ENCODE data around the gene FCSK.
A peak's percentile ranks its signal among the peaks of the same experiment; 100 is the strongest.

FCSK gene

DNA sequence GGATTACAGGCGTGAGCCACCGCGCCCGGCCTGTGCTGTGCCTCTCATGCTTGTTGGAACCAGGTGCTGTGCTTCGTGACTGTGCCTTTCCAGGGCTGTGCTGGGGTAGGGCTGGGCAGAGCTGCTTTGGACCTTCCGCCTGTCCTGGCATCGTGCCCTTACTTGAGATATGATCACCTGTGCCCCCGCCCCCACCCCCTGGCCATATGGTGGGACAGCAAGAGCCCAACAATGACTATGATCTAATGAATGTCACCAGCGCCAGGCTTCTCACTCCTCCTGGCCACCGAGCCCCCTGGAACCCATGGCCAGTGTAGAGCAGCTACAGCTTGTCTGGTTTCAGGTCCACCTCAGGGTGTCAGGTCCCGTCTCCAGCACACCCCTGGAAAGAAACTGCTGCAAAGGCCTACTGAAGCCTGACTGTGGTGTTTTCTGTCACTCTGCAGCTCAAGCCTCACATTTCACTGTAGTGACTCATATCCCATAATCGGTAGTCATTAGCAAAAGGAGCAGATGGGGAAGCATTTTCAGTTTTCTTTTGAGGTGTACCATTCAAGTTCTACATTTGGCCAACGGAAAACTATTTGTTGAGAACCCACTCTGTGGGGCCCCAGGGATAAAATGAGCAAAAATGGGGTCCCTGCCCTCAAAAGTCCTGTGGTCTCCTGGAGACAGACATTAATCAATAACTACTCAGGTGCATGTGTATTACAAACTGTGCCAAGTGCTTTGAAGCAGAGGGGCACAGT lies 22.1 kb downstream of the FCSK start:
- TF ChIP-seq CEBPB (IDR thresholded peaks at IDR 0.05) (no peak), CREB1 (IDR thresholded peaks at IDR 0.05; ENCODE audit: low read depth) (no peak), NFIC (IDR thresholded peaks at IDR 0.05) (peak; percentile 76), TEAD4 (IDR thresholded peaks at IDR 0.05) (peak; percentile 87), FOXM1 (IDR thresholded peaks at IDR 0.05; ENCODE audit: borderline replicate concordance, low read depth) (no peak; the same call in 1 of the 2 replicates), YY1 (IDR thresholded peaks at IDR 0.05; ENCODE audit: low read depth) (no peak), ZBTB7A (IDR thresholded peaks at IDR 0.05; ENCODE audit: low read depth) (no peak; the same call in none of the 2 replicates), TCF12 (IDR thresholded peaks at IDR 0.05; ENCODE audit: low read depth) (peak; percentile 67; the same call in 1 of the 2 replicates), EGR1 (IDR thresholded peaks at IDR 0.05) (no peak), TAF1 (IDR thresholded peaks at IDR 0.05; ENCODE audit: low read depth) (no peak), EP300 (IDR thresholded peaks at IDR 0.05; ENCODE audit: borderline replicate concordance) (no peak; the same call in 1 of the 2 replicates), RAD21 (IDR thresholded peaks at IDR 0.05; ENCODE audit: low read depth) (peak; percentile 10; the same call in 1 of the 2 replicates)
- TF ChIP-seq, protein P1, sequence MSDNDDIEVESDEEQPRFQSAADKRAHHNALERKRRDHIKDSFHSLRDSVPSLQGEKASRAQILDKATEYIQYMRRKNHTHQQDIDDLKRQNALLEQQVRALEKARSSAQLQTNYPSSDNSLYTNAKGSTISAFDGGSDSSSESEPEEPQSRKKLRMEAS (IDR thresholded peaks at IDR 0.05) = peak; percentile 26
- TF ChIP-seq, protein P2, sequence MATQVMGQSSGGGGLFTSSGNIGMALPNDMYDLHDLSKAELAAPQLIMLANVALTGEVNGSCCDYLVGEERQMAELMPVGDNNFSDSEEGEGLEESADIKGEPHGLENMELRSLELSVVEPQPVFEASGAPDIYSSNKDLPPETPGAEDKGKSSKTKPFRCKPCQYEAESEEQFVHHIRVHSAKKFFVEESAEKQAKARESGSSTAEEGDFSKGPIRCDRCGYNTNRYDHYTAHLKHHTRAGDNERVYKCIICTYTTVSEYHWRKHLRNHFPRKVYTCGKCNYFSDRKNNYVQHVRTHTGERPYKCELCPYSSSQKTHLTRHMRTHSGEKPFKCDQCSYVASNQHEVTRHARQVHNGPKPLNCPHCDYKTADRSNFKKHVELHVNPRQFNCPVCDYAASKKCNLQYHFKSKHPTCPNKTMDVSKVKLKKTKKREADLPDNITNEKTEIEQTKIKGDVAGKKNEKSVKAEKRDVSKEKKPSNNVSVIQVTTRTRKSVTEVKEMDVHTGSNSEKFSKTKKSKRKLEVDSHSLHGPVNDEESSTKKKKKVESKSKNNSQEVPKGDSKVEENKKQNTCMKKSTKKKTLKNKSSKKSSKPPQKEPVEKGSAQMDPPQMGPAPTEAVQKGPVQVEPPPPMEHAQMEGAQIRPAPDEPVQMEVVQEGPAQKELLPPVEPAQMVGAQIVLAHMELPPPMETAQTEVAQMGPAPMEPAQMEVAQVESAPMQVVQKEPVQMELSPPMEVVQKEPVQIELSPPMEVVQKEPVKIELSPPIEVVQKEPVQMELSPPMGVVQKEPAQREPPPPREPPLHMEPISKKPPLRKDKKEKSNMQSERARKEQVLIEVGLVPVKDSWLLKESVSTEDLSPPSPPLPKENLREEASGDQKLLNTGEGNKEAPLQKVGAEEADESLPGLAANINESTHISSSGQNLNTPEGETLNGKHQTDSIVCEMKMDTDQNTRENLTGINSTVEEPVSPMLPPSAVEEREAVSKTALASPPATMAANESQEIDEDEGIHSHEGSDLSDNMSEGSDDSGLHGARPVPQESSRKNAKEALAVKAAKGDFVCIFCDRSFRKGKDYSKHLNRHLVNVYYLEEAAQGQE (IDR thresholded peaks at IDR 0.05; ENCODE audit: low read depth) = no peak
- TF ChIP-seq, protein P3, sequence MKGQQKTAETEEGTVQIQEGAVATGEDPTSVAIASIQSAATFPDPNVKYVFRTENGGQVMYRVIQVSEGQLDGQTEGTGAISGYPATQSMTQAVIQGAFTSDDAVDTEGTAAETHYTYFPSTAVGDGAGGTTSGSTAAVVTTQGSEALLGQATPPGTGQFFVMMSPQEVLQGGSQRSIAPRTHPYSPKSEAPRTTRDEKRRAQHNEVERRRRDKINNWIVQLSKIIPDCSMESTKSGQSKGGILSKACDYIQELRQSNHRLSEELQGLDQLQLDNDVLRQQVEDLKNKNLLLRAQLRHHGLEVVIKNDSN (IDR thresholded peaks at IDR 0.05) = peak; percentile 24; the same call in 1 of the 2 replicates

DNA sequence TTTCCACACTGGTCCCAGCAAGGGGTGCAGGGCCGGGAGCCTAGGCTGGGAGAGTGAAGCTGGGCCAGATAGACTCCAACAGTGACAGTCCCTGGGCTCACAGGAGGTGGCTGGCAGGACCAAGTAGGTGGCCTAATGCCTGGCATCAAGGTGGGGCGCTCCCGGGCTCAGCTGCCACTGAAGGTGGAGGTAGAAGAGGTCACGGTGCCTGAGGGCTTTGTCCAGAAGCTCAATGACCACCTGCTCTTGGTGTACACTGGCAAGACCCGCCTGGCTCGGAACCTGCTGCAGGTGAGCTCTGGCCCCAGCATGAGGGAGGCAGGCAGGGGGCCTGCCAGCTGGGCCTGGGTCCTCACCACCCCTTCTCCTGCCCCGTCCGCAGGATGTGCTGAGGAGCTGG lies 23.8 kb downstream of the FCSK start:
- TF ChIP-seq EGR1 (IDR thresholded peaks at IDR 0.05) (no peak), TEAD4 (IDR thresholded peaks at IDR 0.05) (no peak), ZBTB7A (IDR thresholded peaks at IDR 0.05; ENCODE audit: low read depth) (no peak), YY1 (IDR thresholded peaks at IDR 0.05; ENCODE audit: low read depth) (no peak)
- TF ChIP-seq, protein P1 (IDR thresholded peaks at IDR 0.05) = no peak
- TF ChIP-seq, protein P2 (IDR thresholded peaks at IDR 0.05; ENCODE audit: low read depth) = no peak

DNA sequence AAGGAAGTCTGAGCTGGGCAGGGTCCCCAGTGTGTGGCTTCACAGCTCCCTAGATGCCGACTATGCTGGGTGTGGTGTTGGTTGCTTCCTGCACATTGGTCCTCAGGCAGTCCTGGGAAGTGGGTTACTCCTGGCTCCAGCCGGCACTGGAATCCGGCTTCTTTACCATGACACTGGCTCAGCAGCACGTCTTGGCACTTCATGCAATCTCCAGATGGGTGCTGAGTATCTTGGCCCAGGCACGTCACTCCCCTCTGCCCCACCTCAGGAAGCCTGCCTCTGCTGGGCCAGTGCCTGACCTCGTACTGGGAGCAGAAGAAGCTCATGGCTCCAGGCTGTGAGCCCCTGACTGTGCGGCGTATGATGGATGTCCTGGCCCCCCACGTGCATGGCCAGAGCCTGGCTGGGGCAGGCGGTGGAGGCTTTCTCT lies 24.5 kb downstream of the FCSK start:
- TF ChIP-seq NFIC (IDR thresholded peaks at IDR 0.05) (no peak), TEAD4 (IDR thresholded peaks at IDR 0.05) (no peak)

DNA sequence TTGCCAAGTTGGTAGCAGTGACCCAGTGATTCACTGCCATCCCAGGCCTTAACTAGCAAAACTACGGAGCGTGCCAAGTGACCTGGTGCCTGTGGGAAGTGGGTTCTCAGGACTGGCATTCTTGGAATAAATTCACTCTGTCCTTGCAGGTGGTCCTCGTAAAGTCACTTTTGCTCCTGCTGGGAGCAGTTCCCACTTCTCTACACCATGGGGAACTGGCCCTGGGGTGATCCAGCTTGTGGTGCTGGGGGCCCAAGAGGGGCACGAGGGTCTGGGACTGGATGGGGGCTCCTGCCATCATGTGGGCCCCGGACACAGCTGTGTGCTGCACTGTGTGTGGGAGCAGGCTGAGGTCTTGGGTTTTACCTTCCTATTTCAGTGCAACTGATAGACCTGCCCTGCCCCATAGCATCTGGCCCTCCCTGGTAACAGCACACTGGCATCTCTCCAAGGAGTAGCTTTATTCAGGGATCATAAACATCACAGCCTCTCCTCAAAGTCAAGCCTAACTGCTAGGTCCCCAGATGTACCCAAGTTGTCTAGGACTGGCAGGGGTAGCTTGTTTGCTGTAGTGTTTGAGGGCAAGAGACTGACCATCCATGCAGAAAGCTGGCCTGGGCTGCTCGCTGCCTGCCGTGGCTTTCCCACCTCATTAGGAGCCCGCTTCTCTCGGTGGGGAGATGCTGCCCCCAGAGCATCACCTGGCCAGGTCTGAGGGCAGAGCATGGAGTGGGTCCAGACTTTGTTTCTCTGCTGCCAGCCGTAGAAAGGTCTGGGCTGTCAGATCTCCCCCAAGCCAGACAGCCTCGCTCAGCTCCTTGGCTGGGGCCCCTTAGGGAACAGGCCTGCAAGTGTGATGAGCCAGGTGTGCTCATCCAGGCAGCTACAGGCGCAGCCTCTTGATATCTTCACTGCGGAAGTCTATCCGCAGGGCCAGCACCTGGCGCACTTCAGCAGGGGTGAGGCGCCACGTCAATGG lies 26.0 kb downstream of the FCSK start:
- no peak for TF ChIP-seq CREB1 (IDR thresholded peaks at IDR 0.05; ENCODE audit: low read depth)

DNA sequence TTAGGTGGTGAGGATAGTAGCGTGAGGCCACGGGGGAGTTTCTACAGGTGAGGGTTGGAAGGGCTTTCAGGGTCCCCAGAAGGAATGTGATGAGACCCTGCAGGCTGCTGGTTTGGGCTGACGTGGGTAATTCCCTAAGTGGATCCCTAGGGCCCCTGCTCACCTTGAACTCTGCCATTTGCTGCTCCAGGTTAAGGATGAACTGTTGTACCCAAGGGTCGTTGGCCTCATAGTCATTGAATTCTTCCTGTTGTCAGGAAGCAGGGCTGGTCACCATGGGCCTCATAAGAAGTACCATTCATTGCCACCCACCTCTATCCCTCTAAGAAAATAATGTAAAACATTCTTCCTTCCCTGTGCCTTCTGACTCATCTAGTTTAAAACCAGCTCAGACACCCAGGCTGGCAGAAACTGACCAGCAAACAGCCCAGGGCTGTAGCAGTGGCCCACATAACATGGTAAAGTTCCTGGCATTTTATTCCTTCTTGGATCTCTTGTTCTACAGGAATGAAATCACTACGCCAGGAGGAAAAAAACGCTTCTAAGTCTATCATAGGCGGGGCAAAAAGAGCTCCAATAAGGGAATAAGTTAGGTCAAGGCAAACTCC lies 27.6 kb downstream of the FCSK start:
- TF ChIP-seq, protein P3 (IDR thresholded peaks at IDR 0.05) = no peak
- TF ChIP-seq EP300 (IDR thresholded peaks at IDR 0.05; ENCODE audit: borderline replicate concordance) = no peak
- no peak for TF ChIP-seq EGR1 (IDR thresholded peaks at IDR 0.05)
- TF ChIP-seq, protein P1 (IDR thresholded peaks at IDR 0.05) = no peak
- TF ChIP-seq, protein P2 (IDR thresholded peaks at IDR 0.05; ENCODE audit: low read depth) = no peak
- no peak for TF ChIP-seq TAF1 (IDR thresholded peaks at IDR 0.05; ENCODE audit: low read depth)
- no peak for TF ChIP-seq CREB1 (IDR thresholded peaks at IDR 0.05; ENCODE audit: low read depth)
- TF ChIP-seq NFIC (IDR thresholded peaks at IDR 0.05) = no peak
- no peak for TF ChIP-seq FOXM1 (IDR thresholded peaks at IDR 0.05; ENCODE audit: borderline replicate concordance, low read depth)
- TF ChIP-seq CEBPB (IDR thresholded peaks at IDR 0.05) = no peak
- no peak for TF ChIP-seq ZBTB7A (IDR thresholded peaks at IDR 0.05; ENCODE audit: low read depth)
- no peak for TF ChIP-seq RAD21 (IDR thresholded peaks at IDR 0.05; ENCODE audit: low read depth)
- TF ChIP-seq TEAD4 (IDR thresholded peaks at IDR 0.05) = no peak
- no peak for TF ChIP-seq TCF12 (IDR thresholded peaks at IDR 0.05; ENCODE audit: low read depth)
